GM23338 (cell line): Measurements from ENCODE around the gene SETX. TPM values are rescaled to one million over a fixed set of nuclear protein-coding genes. Genes with fewer than 3 reads are reported as not detected.

Source experiments
- ATAC-seq: fragments of 200-7000 bp; cut with Tn5 transposase; 3 replicates; pipeline ENCODE4 v1.9.1; 2020
- DNase-seq: peaks from one replicate; pipeline ENCODE4 v3.0.0-alpha.2; 2015; ENCODE audit warnings: low spot score
- H2AFZ ChIP-seq: fragments of 200-600 bp; sonication (generic); 2 replicates; pipeline ENCODE4 v1.8.0; 2016; ENCODE audit warnings: antibody characterized with exemption, mild to moderate bottlenecking, moderate library complexity
- H3F3A ChIP-seq: fragments of 200-600 bp; sonication (generic); replicated peaks from 2 replicates; pipeline ENCODE4 v1.8.0; 2017; ENCODE audit warnings: antibody characterized with exemption, mixed run types, low read depth
- H3K27ac ChIP-seq: fragments of 200-600 bp; sonication (generic); 2 replicates; pipeline ENCODE4 v1.6.1; 2016; ENCODE audit warnings: low read depth
- H3K27me3 ChIP-seq: fragments of 200-600 bp; sonication (generic); 2 replicates; pipeline ENCODE4 v1.8.0; 2016; ENCODE audit warnings: mild to moderate bottlenecking, mixed run types, moderate library complexity; ENCODE audit not compliant: insufficient read depth
- H3K36me3 ChIP-seq: fragments of 200-600 bp; sonication (generic); 2 replicates; pipeline ENCODE4 v1.8.0; 2016; ENCODE audit warnings: mild to moderate bottlenecking; ENCODE audit not compliant: insufficient read depth
- H3K4me1 ChIP-seq: fragments of 200-600 bp; sonication (generic); 2 replicates; pipeline ENCODE4 v1.8.0; 2016; ENCODE audit warnings: mild to moderate bottlenecking, moderate library complexity; ENCODE audit not compliant: insufficient read depth
- H3K4me2 ChIP-seq: fragments of 200-600 bp; sonication (generic); 2 replicates; pipeline ENCODE4 v1.7.1; 2017; ENCODE audit warnings: mixed run types
- H3K4me3 ChIP-seq: fragments of 200-600 bp; sonication (generic); 2 replicates; pipeline ENCODE4 v1.6.1; 2016; ENCODE audit warnings: mixed run types
- H3K79me2 ChIP-seq: fragments of 200-600 bp; sonication (generic); replicated peaks from 2 replicates; pipeline ENCODE4 v1.8.0; 2017; ENCODE audit warnings: mild to moderate bottlenecking; ENCODE audit not compliant: insufficient read depth
- H3K9me2 ChIP-seq: fragments of 200-600 bp; sonication (generic); 2 replicates; pipeline ENCODE4 v1.8.0; 2017; ENCODE audit not compliant: insufficient read depth
- H4K20me1 ChIP-seq: fragments of 200-600 bp; sonication (generic); replicated peaks from 2 replicates; pipeline ENCODE4 v1.8.0; 2017; ENCODE audit warnings: mild to moderate bottlenecking; ENCODE audit not compliant: insufficient read depth
- H3K27ac Mint-ChIP-seq: 2 replicates; pipeline ENCODE4 v1.8.0; 2020; ENCODE audit warnings: inconsistent platforms, mild to moderate bottlenecking, moderate library complexity, mixed read lengths
- H3K27me3 Mint-ChIP-seq: 3 replicates; pipeline ENCODE4 v1.8.0; 2022; ENCODE audit warnings: low read depth, mild to moderate bottlenecking, moderate library complexity, mixed read lengths, inconsistent platforms; ENCODE audit not compliant: insufficient read depth, poor library complexity
- H3K36me3 Mint-ChIP-seq: 3 replicates; pipeline ENCODE4 v1.8.0; 2021; ENCODE audit warnings: low read depth, mild to moderate bottlenecking, inconsistent platforms, moderate library complexity, mixed read lengths
- H3K4me1 Mint-ChIP-seq: 3 replicates; pipeline ENCODE4 v1.8.0; 2020; ENCODE audit warnings: mild to moderate bottlenecking, inconsistent platforms, mixed read lengths
- H3K4me3 Mint-ChIP-seq: 3 replicates; pipeline ENCODE4 v1.8.0; 2021; ENCODE audit warnings: moderate library complexity, mild to moderate bottlenecking, inconsistent platforms, mixed read lengths
- H3K9me3 Mint-ChIP-seq: 3 replicates; pipeline ENCODE4 v1.8.0; 2020; ENCODE audit warnings: moderate library complexity, mild to moderate bottlenecking, inconsistent platforms, mixed read lengths
- CREB1 ChIP-seq: fragments of 250-450 bp; sonication (Bioruptor Pico); IDR thresholded peaks from 2 replicates; pipeline ENCODE4 v1.5.0; 2020; ENCODE audit warnings: low read depth, mild to moderate bottlenecking, moderate library complexity
- CTCF ChIP-seq, 2 experiments: fragments of 200-600 bp in 1 of 2; sonication (generic) in 1 of 2; conservative IDR thresholded peaks; 2 replicates each; pipeline versions ENCODE4 v1.5.1 to v1.6.1; 2016 to 2017; ENCODE audit warnings: antibody characterized with exemption in 2 of 2, low read depth in 2 of 2, mild to moderate bottlenecking in 2 of 2, moderate library complexity in 1 of 2
- ETS1 ChIP-seq: IDR thresholded peaks from 2 replicates; pipeline ENCODE4 v1.6.1; 2016; ENCODE audit warnings: antibody characterized with exemption
- EZH2 ChIP-seq: fragments of 200-600 bp; sonication (generic); IDR thresholded peaks from one replicate; pipeline ENCODE4 v1.8.0; 2017; ENCODE audit warnings: antibody characterized with exemption, mild to moderate bottlenecking, low read depth; ENCODE audit not compliant: unreplicated experiment
- EZH2phosphoT487 ChIP-seq: fragments of 200-600 bp; sonication (generic); IDR thresholded peaks from one replicate; pipeline ENCODE4 v1.8.1; 2018; ENCODE audit warnings: antibody characterized with exemption; ENCODE audit not compliant: unreplicated experiment
- JUNB ChIP-seq: IDR thresholded peaks from one replicate; pipeline ENCODE4 v1.6.1; 2016; ENCODE audit warnings: antibody characterized with exemption; ENCODE audit not compliant: unreplicated experiment
- NANOG ChIP-seq: IDR thresholded peaks from 2 replicates; pipeline ENCODE4 v1.6.1; 2016; ENCODE audit warnings: antibody characterized with exemption, borderline replicate concordance
- POLR2AphosphoS5 ChIP-seq: IDR thresholded peaks from 2 replicates; pipeline ENCODE4 v1.6.1; 2016; ENCODE audit warnings: antibody characterized with exemption, low read depth
- REST ChIP-seq: IDR thresholded peaks from one replicate; pipeline ENCODE4 v1.6.1; 2018; ENCODE audit warnings: antibody characterized with exemption; ENCODE audit not compliant: unreplicated experiment
- STAT1 ChIP-seq: IDR thresholded peaks from one replicate; pipeline ENCODE4 v1.6.1; 2016; ENCODE audit warnings: antibody characterized with exemption; ENCODE audit not compliant: unreplicated experiment
- ZNF114 ChIP-seq: fragments of 250-450 bp; sonication (Bioruptor Pico); IDR thresholded peaks from 2 replicates; pipeline ENCODE4 v1.5.0; 2020; ENCODE audit warnings: mild to moderate bottlenecking, moderate library complexity
- ZNF331 ChIP-seq: fragments of 250-450 bp; sonication (Bioruptor Pico); IDR thresholded peaks from 2 replicates; pipeline ENCODE4 v1.5.0; 2020; ENCODE audit warnings: low read depth, mild to moderate bottlenecking, moderate library complexity
- ZNF462 ChIP-seq: fragments of 250-450 bp; sonication (Bioruptor Pico); IDR thresholded peaks from 2 replicates; pipeline ENCODE4 v1.5.0; 2020; ENCODE audit warnings: mild to moderate bottlenecking, moderate library complexity
- polyA plus RNA-seq: library from polyadenylated mRNA; unstranded; fragments of >200 nt; fragmentation: Nextera tagmentation; extraction: Ambion mirVana; gene quantifications from 2 replicates; pipeline ENCODE4 v1.2.1, GENCODE V29; 2016
- total RNA-seq: library from RNA; depleted of rRNA; stranded (reverse); fragments of >200 nt; shearing (Covaris generic); gene quantifications from 2 replicates; pipeline ENCODE4 v1.2.3, GENCODE V29; 2014

SETX gene
- total and polyA plus RNA-seq, 2 experiments from 2014 or later, result 17.5 to 49.9 TPM

- H3K27me3 Mint-ChIP-seq, result peaks cover 8% of the 10 kb centered on the region
- Histone ChIP-seq H4K20me1 (peaks cover 5% of the 10 kb centered on the region; the same call in 1 of the 2 replicates), H2AFZ (no peak overlapping the region), H3F3A (peaks cover 8% of the 10 kb centered on the region; the same call in 1 of the 2 replicates), H3K79me2 (no peaks in the 10 kb centered on the region), H3K27ac (no peak overlapping the region), H3K9me2 (no peaks in the 10 kb centered on the region), H3K4me3 (no peak overlapping the region), H3K36me3 (no peaks in the 10 kb centered on the region; the same call in 1 of the 2 replicates), H3K4me2 (no peak overlapping the region), H3K27me3 (no peaks in the 10 kb centered on the region), H3K4me1 (no peaks in the 10 kb centered on the region)
- no peaks in the 10 kb centered on the region for H3K9me3 Mint-ChIP-seq
- peaks cover 6% of the 10 kb centered on the region; the same call in 1 of the 3 replicates for H3K4me1 Mint-ChIP-seq
- DNase-seq (no peak), ATAC-seq (no peak)
- peaks cover 16% of the 10 kb centered on the region for H3K36me3 Mint-ChIP-seq
- TF ChIP-seq EZH2phosphoT487 (no peak), REST (no peak), CREB1 (no peak), CTCF (conservative IDR thresholded peaks at IDR 0.05; ENCODE audit: low read depth in 2 of 2) (no peak), ZNF462 (CRISPR knock-in tag) (no peak), POLR2AphosphoS5 (no peak), ETS1 (no peak), EZH2 (no peak), ZNF114 (CRISPR knock-in tag) (no peak), NANOG (no peak), STAT1 (no peak), ZNF331 (CRISPR knock-in tag) (no peak), JUNB (no peak)
- no peak overlapping the region for H3K4me3 Mint-ChIP-seq
- H3K27ac Mint-ChIP-seq, result no peak overlapping the region
Measured at GRCh38 chr9:132260846-132261245, 93.9 kb downstream of the SETX start.
